SU-DHL-6 (cell line): ENCODE data around the gene TLCD3B.

Experiments used
- H2AFZ ChIP-seq: fragments of 200-600 bp; sonication (generic); 2 replicates; pipeline ENCODE4 v1.6.1; 2014; ENCODE audit warnings: low read depth, mild to moderate bottlenecking, moderate library complexity, mixed read lengths, antibody characterized with exemption, low read length; ENCODE audit not compliant: severe bottlenecking
- H3F3A ChIP-seq: fragments of 200-600 bp; shearing (Covaris generic); 2 replicates; pipeline ENCODE4 v1.6.0; 2016; ENCODE audit warnings: antibody characterized with exemption, mild to moderate bottlenecking; ENCODE audit not compliant: insufficient read depth
- H3K27ac ChIP-seq: fragments of 200-600 bp; sonication (generic); 2 replicates; pipeline ENCODE4 v1.5.1; 2016; ENCODE audit warnings: low read depth, mild to moderate bottlenecking, low read length, moderate library complexity, mixed read lengths
- H3K27me3 ChIP-seq: fragments of 200-600 bp; sonication (generic), shearing (Covaris generic); 2 replicates; pipeline ENCODE4 v1.6.0; 2014; ENCODE audit warnings: mild to moderate bottlenecking, low read length
- H3K36me3 ChIP-seq: fragments of 200-600 bp; sonication (generic); 2 replicates; pipeline ENCODE4 v1.6.1; 2014; ENCODE audit warnings: mild to moderate bottlenecking, low read length, mixed read lengths
- H3K4me2 ChIP-seq: fragments of 300-600, 200-600 bp; shearing (Covaris generic), sonication (generic); 2 replicates; pipeline ENCODE4 v1.6.0; 2014; ENCODE audit warnings: low read length, low read depth, mild to moderate bottlenecking; ENCODE audit not compliant: poor library complexity, severe bottlenecking
- H3K4me3 ChIP-seq: fragments of 200-600 bp; sonication (generic); 2 replicates; pipeline ENCODE4 v1.5.1; 2014; ENCODE audit warnings: antibody characterized with exemption, low read length, mild to moderate bottlenecking, mixed read lengths; ENCODE audit not compliant: insufficient read depth, poor library complexity, severe bottlenecking
- H3K79me2 ChIP-seq: fragments of 200-600 bp; sonication (generic); 2 replicates; pipeline ENCODE4 v1.6.1; 2014; ENCODE audit warnings: mild to moderate bottlenecking, low read length, moderate library complexity; ENCODE audit not compliant: insufficient read depth
- H3K9ac ChIP-seq: fragments of 200-600 bp; sonication (generic); 2 replicates; pipeline ENCODE4 v1.7.0; 2014; ENCODE audit warnings: mild to moderate bottlenecking, low read length
- H3K9me2 ChIP-seq: fragments of 200-600 bp; sonication (generic); replicated peaks from 2 replicates; pipeline ENCODE4 v1.6.1; 2014; ENCODE audit warnings: low read length; ENCODE audit not compliant: insufficient read depth
- H3K9me3 ChIP-seq: fragments of 200-600 bp; sonication (generic); 2 replicates; pipeline ENCODE4 v1.6.1; 2014; ENCODE audit warnings: low read length, mixed read lengths; ENCODE audit not compliant: insufficient read depth
- H4K20me1 ChIP-seq: fragments of 200-600 bp; sonication (generic); 2 replicates; pipeline ENCODE4 v1.6.1; 2014; ENCODE audit warnings: low read depth, mild to moderate bottlenecking, antibody characterized with exemption, low read length, moderate library complexity, mixed read lengths
- CTCF ChIP-seq: fragments of 200-600 bp; sonication (generic); IDR thresholded peaks from one replicate; pipeline ENCODE4 v1.5.1; 2017; ENCODE audit warnings: antibody characterized with exemption, mild to moderate bottlenecking, low read length, moderate library complexity; ENCODE audit not compliant: insufficient read depth, poor library complexity, severe bottlenecking
- EZH2phosphoT487 ChIP-seq: fragments of 200-600 bp; sonication (generic), shearing (Covaris generic); conservative IDR thresholded peaks from 2 replicates; pipeline ENCODE4 v1.6.1; 2018; ENCODE audit warnings: mild to moderate bottlenecking, antibody characterized with exemption, low read length, moderate library complexity, mixed read lengths

TLCD3B gene

DNA sequence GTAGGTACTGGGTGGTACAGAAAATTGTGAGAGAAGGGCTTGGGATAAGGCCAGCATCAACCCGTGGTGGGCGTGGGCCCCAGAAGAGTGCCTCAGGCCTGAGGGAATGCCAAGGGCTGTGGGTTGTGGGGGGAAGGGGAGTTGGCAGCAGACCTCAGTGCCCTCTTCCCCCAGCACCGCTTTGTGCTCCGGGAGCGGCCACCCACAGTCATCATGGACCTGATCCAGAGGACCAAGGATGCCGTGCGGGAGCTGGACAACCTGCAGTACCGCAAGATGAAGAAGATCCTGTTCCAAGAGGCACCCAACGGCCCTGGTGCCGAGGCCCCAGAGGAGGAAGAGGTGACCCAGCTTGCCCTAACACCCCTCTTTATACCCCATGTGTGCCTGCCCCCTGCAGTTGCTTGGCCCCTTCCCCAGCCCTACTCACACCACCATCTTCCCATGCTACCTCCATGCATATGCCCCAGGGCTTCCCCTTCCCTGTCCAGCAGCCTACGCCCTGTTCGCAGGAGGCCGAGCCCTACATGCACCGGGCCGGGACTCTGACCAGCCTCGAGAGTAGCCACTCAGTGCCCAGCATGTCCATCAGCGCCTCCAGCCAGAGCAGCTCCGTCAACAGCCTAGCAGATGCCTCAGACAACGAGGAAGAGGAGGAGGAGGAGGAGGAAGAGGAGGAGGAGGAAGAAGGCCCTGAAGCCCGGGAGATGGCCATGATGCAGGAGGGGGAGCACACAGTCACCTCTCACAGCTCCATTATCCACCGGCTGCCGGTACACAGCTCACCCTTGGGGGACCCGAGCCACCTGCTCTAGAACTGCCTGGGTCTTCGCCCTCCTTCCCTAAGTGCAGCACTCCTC, 48.3 kb downstream of the TLCD3B start:
- TF ChIP-seq CTCF (no peak), EZH2phosphoT487 (no peak)
- no peaks in the 10 kb centered on the region for H3K27me3 ChIP-seq
- H4K20me1 ChIP-seq = no peaks in the 10 kb centered on the region
- no peak overlapping the region for H3K9ac ChIP-seq
- no peaks in the 10 kb centered on the region for H3F3A ChIP-seq
- H3K9me3 ChIP-seq = no peaks in the 10 kb centered on the region
- peaks cover 4% of the 10 kb centered on the region; the same call in 1 of the 2 replicates for H3K36me3 ChIP-seq
- H3K4me3 ChIP-seq = no peak overlapping the region
- no peak overlapping the region for H2AFZ ChIP-seq
- H3K9me2 ChIP-seq = no peaks in the 10 kb centered on the region
- H3K4me2 ChIP-seq = no peak overlapping the region
- H3K79me2 ChIP-seq = no peaks in the 10 kb centered on the region
- H3K27ac ChIP-seq = no peak overlapping the region

DNA sequence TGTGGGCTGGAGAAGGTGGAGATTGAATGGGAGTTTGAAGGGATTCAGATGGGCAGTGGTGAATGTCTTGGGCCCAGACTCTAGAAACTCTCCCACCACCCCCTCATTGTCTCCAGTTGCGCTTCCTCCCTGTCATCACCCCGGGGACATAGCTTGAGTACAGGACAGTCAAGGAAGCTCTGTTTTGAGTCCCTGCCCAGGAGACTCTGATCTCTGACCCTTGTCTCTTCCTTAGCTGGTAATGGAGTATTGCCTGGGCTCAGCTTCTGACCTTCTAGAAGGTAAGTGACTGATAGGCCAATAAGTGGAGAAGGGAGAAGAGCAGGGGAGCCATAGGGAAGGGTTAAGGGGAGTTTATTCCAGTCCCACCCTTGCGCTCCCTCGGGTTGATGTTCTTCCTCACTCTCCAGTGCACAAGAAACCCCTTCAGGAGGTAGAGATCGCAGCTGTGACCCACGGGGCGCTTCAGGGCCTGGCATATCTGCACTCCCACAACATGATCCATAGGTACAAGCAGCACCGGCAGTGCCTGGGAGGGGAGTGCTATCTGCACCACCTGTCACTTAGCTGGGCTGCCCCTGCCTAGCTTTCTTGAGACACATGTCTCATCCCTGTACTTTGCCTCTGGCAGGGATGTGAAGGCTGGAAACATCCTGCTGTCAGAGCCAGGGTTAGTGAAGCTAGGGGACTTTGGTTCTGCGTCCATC, 52.4 kb downstream of the TLCD3B start:
- no peak overlapping the region for H3K4me2 ChIP-seq
- H3K9me2 ChIP-seq = no peaks in the 10 kb centered on the region
- no peak overlapping the region for H3K4me3 ChIP-seq
- peaks cover 37% of the 10 kb centered on the region for H3K79me2 ChIP-seq
- TF ChIP-seq EZH2phosphoT487 = no peak
- TF ChIP-seq CTCF = no peak
- H4K20me1 ChIP-seq = no peaks in the 10 kb centered on the region
- H3K9ac ChIP-seq = no peak overlapping the region
- H3K27ac ChIP-seq = no peak overlapping the region
- no peaks in the 10 kb centered on the region for H3K27me3 ChIP-seq
- no peaks in the 10 kb centered on the region for H3K9me3 ChIP-seq
- H3F3A ChIP-seq = no peaks in the 10 kb centered on the region
- 0 out of 2 replicates have a peak, but pooled peaks cover 4% of the 10 kb centered on the region for H3K36me3 ChIP-seq
- no peak overlapping the region for H2AFZ ChIP-seq

DNA sequence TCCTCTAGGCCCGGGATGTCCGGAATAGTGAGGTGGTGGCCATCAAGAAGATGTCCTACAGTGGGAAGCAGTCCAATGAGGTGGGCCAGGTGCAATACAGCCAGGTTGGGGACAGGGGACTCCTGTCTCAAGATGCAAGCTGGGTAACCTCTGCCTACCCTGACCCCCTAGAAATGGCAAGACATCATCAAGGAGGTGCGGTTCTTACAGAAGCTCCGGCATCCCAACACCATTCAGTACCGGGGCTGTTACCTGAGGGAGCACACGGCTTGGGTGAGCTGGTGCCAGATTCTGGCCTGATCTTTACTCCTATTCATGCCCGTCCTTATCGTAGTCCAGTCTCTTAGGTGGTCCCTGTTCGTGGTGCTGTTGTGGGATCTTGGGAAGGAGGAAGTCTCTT, 53.0 kb downstream of the TLCD3B start:
- Histone ChIP-seq H3K9me2 (no peaks in the 10 kb centered on the region), H3K4me3 (no peak overlapping the region), H3K27ac (no peak overlapping the region), H3K27me3 (no peaks in the 10 kb centered on the region), H4K20me1 (no peaks in the 10 kb centered on the region), H3K9me3 (no peaks in the 10 kb centered on the region), H3K79me2 (peaks cover 37% of the 10 kb centered on the region), H3K9ac (no peak overlapping the region), H3F3A (0 out of 2 replicates have a peak, but pooled peaks cover under 1% of the 10 kb centered on the region), H3K36me3 (0 out of 2 replicates have a peak, but pooled peaks cover 4% of the 10 kb centered on the region), H2AFZ (no peak overlapping the region), H3K4me2 (no peak overlapping the region)
- no peak for TF ChIP-seq CTCF
- no peak for TF ChIP-seq EZH2phosphoT487
